GF-D8 (cell line): ENCODE measurements around the gene TYRP1.

ENCODE experiments used
- DNase-seq: peaks from one replicate; lab custom pipeline; 2025; lab: John Stamatoyannopoulos, UW

The TYRP1 gene

DNA sequence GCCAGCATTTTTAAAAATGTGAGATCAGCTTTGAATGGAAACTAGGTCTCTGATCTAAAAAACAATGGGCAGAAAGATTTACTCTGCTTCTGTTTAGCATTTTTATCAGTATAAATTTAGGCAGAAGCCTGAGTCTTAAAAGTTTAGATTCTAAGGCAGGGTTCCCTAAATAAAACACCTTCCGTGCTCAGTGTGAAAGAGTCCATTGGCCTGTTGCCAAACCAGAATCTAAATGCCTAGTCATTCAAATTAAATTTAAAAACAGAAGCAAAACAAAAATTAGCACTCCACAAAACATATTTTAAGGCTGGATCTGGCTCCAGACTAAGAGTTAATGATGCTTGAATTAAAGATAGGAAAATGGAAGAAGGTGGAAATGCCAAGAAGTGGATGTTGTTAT, 4.5 kb downstream of the TYRP1 start:
- no peak for DNase-seq

- no peak for DNase-seq
Observed at GRCh38 chr9:12698266-12698665, 5.1 kb downstream of the TYRP1 start.

DNA sequence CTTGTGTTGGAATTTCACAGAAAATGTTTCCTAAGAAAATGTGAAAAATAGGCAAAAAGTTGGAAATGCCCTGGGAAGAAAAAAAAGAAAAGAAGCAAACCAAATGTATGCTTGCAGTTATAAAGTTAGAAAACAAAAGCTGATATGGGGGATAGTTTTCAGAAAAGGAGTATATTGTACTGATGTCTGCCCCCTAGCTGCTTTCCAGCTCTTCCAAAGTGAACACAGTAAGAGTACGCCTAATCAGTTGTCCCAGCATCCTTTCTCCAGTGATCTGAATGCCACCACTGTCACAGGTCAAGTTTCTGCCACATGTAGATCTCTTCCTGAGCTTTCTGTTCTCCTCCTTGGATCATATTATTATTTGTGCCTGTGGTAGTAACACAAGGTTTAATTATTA, 5.8 kb downstream of the TYRP1 start:
- no peak for DNase-seq

DNA sequence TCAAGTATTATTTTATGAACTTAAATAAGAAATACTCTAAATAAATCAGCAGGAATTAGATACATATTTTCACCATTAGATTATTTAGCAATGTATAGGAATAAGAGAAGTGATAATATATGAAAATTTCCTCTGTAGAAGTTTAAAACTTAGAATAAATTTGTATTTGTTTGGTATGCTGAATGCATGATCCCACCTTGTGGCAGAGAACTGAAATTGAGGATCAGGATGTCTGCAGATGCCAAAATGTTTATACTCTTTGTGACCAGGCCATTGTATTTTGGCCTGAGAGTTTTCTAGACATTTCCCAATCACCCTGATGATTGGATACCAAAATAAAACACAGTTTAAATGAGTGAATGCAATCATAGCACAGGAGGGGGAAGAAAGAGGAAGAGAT, 6.3 kb downstream of the TYRP1 start:
- DNase-seq: no peak

GRCh38 chr9:12701126-12701525, 7.9 kb downstream of the TYRP1 start:
- DNase-seq: no peak

DNA sequence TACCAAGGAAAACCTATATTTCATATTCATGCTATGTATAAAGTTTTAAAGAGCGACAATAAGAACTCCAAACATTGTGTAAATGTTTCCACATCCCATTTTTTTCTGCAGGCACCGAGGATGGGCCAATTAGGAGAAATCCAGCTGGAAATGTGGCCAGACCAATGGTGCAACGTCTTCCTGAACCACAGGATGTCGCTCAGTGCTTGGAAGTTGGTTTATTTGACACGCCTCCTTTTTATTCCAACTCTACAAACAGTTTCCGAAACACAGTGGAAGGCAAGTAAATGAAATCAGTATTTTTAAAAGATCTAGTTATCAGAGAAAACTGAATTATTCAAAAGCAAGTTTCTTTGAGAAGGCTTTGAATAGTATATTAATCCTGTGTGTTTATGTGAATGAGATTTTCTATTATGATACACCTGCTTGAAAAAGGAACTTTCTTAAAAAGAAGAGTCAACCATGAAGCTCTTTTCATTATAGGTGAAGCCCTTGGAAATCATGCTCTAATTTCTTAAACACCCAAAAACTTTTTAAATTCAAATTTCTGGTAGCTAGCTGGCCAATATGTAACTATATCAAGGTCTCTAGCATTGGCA, 9.1 kb downstream of the TYRP1 start:
- no peak for DNase-seq

DNA sequence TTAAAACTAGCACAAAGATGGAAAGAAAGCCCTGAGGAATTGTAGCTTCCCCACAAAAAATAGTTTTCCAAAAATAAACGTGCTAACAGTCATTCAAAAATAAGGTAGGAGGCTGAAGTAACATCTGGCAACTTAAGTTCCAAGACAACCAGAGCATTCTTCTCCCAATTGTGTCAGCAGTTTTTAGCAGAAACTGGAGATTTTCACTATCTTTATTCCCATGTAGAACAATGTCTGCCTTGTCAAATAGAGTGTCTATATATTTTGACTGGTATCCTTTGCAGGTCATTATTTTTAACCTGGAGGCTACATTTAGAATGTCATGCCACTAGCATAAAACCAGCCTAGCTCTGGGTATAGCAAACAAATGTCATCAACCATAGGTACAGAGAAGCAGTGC, 10.8 kb downstream of the TYRP1 start:
- no peak for DNase-seq

- DNase-seq: no peak
Observed at GRCh38 chr9:12705738-12706391, 12.7 kb downstream of the TYRP1 start.

GRCh38 chr9:12708562-12709298, 15.5 kb downstream of the TYRP1 start:
- no peak for DNase-seq

GRCh38 chr9:12712532-12712931, 19.3 kb downstream of the TYRP1 start:
- no peak for DNase-seq

DNA sequence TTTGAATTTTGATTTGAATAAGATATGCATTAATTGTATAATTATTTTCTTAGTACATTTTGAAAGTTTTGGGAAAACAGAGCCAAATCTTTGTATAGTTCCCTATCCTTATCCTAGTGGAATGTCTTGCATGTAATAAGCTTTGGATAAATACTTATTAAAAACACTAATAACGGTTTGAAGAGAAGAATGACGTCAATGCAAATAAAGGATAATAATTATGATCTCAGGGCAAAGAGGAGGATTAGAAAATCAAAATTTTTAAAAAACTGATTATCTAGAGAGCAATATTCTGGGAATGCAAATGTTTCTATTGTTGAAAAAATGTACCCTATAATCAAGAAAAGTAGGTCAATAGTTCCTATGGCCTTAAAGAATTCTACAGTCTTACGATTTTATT, 22.1 kb downstream of the TYRP1 start:
- no peak for DNase-seq

- DNase-seq: no peak
Observed at GRCh38 chr9:12716823-12717600, 23.8 kb downstream of the TYRP1 start.

DNA sequence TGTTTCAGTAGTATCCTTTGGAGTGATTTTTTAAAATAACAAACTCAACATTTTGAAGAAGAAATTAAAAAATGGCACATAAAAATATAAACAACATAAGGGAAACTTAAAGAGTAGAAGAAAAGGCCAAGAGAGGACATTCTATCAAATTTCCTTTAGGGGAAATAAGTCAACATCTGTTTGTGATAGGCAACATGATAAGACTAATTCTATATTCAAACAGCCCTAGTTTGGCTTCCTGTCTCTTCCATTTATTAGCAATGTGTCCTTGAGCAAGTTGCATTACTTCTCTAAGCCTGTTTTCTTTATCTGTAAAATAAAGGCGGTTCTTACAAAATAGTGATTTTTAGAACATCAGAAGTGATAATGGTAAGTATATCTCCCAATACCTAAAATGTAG, 24.7 kb downstream of the TYRP1 start:
- DNase-seq: no peak

DNA sequence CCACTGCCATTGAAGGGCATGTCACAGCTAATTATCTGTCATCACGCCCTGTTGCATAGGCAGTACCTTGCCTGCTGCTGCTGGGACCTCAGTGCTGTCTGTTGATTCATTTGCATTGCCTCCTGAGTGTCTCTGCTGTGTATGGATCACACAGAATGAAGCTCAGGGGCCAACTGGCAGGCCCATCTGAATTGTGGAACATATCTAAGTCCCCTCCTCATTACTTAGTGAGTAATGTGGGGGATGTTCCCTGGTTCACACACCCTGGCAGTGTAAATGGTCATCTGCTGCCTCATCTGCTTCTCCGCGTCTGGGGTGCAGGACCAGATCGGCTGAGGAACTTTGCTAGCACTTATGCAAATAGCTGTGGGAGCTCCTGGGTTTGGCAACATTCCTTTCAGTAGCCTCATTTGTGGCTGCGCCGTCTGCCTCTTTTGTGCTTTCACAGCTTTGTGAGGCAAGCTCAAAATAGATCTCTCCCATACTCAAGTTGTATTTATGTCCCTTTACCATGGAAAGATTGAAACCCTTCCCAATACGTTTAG, 25.4 kb downstream of the TYRP1 start:
- no peak for DNase-seq

GRCh38 chr9:12719431-12719830, 26.2 kb downstream of the TYRP1 start:
- DNase-seq: no peak

DNA sequence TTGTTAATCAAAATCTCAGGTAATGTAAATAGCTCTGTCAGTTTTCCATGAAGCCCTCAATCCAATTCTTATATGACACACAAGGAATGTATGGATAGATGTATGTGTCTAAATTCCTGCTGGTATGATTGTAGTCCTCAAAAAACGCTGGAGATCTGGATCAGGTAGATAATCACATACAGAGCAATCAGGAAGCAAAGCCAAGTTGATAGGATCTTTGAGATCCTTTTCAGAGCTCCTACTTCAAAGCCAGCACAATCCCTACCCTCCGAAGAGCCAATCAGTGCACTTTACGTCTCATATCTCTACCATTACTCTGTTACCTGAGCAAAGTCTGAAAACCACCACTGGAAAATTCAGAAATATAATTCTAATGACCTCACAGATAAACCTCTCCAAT, 27.4 kb downstream of the TYRP1 start:
- DNase-seq: no peak

- DNase-seq: no peak
Observed at GRCh38 chr9:12722131-12722530, 28.9 kb downstream of the TYRP1 start.

- no peak for DNase-seq
Observed at GRCh38 chr9:12723409-12724028, 30.3 kb downstream of the TYRP1 start.

DNA sequence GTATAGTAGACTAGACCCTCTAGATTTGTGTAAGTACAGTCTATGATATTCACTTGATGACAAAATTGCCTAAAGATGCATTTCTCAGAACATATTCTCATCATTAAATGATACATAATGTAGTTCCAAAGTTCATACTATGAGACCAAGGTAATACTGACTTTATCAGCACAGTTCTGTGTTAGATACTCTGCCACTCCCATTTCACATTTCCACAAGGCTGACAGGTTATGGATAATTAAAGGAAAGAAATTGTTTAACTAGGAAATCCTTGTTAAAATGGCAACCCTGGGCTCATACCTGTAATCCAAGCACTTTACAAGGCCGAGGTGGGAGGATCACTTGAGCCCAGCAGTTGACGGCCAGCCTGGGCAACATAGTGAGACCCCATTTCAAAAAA, 33.6 kb downstream of the TYRP1 start:
- no peak for DNase-seq

DNA sequence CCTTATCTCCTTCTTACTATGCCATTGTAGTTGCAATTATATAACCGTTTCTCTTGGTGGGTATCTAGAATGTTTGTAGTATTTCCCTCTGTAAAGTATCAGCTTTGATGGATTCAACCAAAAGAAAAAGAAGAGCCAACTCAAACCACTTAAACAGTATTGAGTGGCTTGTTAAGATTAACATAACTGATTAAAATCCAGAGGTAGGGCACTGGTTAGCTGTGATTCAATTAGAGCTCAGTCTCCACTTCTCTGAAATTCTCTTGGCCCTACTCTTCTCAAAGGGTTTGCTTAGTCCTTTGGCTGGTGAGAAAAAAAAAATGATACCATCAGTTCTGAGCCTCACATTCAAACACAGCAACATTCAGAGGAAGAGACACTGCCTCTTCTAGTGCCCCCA, 37.0 kb downstream of the TYRP1 start:
- DNase-seq: no peak

DNA sequence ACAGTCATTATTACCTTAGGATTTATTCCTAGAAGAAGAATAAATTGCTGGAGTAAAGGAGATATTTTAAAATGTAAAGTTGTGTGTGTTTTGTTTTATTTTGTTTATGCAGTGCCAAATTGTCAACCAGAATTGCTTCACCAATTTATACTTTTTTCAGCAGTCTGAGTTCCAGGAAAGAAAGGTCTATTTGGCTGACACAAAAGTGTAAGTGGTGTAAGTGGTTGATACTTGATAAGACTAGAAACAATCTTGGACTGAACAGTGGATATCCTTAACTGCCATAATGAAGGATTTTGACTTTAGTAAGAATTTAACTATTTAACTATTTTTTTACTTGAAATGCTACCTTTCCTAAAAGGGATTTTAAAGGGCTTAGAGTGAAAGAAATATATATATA, 37.7 kb downstream of the TYRP1 start:
- DNase-seq: no peak

GRCh38 chr9:12732971-12733370, 39.8 kb downstream of the TYRP1 start:
- no peak for DNase-seq
